Stimulated activated CD4-positive, alpha-beta T cell treated with anti-CD3 and anti-CD28 coated beads, Interleukin-4, amount 100 ng/mL, for 1 hour (primary cell): ENCODE results near the gene DEFB110.

ENCODE experiments used
- DNase-seq: peaks from one replicate; pipeline ENCODE4 v3.0.0-alpha.2; 2020

The DEFB110 gene

DNA sequence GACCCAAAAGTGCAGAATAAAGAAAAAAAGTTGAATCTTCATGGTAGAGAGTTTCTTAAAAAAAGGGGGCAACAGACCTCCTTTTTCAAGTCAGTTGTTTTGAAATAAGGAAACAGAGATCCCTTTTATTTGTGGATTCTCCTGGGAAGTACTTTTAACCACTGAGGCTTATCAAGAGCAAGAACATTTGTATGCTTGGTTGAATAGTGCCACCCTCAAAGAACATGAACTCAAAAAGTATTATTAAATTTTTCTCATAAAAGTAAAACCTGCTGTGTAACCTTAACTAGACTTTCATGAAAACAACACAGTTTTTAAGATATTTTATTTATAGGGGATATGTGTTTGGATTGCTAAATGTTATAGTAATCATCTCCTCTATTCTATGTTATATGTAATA, at the start of gene DEFB110:
TSS of gene DEFB110 (minus strand) at position 101 of the 400 bp plus-strand sequence. CDS start at position 42, 59 bp downstream.
- no peak for DNase-seq

DNA sequence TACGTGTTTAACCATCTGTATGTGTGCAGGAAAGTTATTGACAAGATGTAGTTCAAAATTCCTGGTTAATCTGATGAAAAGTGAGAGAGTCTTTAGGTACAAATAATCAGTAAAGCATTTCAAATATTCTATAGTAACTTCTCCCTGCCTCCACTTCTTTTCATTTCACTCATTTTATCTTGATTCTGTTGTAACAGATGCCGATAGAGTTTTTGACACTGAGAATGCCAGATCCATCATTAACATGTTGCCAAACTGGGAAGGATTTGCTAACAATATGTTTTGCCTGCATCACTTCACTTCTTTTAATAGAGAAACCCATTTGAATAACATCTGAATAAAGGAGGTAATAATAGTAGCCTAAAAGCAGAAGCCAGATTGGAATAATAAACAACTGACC, 48.3 kb upstream of the DEFB110 start:
- no peak for DNase-seq

DNA sequence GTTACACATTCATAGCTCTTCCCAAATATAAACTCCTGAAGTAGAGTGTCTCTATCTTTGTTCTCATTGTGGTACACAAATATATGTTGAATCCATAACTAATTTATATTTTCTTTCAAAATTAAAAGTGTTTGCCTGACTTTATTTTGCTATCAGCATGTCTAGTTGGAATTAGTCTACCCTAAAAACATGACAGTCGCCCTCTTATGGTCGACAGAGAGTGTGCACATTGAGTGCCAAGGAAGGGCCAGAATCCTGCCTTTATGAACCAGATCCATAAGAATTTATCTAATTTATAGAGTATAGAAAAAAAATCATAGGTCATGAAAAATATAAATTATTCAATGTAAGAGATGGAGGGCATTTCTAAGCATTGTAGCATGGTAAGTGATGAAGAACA, 40.3 kb upstream of the DEFB110 start:
- DNase-seq = no peak

DNA sequence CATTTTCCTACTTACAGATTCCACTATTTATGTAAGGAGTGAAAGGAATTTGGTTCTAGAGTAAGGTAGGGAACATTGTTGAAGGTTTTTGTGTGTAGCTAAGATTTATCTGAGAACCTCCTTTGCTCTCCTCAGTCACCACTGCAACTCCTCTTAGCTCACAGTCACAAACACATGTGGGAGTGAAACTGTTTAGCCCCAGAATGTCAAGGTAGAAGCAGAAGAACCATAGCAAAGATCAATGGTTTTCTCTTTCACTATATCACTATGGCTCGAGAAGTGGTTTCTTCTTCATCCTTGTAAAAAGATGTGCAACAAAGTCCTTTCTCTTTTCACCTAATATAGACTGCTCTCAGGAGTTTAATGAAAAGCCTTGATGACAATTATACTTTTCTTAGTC, 34.4 kb upstream of the DEFB110 start:
- DNase-seq = no peak

DNA sequence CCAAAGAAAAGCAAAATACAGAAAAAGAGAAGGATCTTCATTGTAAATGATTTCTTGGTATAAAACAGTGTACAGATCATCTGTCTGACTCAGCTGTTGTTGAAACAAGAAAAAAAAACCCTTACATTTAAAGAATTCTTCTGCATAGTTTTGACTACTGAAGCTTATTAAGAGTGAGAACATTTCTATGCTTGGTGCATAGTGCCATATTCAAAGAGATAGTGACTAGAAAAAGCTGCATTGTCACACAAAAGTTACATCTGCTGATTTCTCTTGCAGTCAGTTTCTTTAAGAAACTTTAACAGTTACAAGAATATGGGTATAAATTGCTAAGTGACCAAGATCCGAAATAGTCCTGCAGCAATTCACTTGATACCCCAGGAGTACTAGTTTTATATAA, 28.0 kb upstream of the DEFB110 start, which contains the start of gene DEFB112:
TSS of gene DEFB112 (minus strand) at position 101 of the 400 bp plus-strand sequence. CDS start at position 41, 60 bp downstream.
- DNase-seq = no peak

DNA sequence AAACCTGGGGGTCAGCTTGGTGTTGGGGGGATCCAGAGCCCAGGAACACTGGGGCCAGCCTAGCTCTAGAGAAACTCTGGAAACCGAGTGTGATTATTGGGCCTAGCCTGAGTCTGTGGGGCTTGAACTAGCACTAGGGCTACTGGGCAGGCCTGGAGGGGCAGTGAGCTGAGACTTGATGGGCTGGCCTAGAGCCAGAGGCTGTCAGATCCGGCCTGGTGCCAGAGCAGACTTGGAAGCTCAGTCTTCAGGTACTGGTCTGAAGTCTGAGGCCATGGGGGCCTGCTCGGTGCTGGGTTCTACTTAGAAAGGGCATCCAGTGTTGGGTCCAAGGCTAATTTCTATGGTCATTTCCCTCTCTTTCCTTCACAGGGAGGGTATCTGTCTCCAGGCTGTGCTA, 25.2 kb upstream of the DEFB110 start:
- DNase-seq = no peak

DNA sequence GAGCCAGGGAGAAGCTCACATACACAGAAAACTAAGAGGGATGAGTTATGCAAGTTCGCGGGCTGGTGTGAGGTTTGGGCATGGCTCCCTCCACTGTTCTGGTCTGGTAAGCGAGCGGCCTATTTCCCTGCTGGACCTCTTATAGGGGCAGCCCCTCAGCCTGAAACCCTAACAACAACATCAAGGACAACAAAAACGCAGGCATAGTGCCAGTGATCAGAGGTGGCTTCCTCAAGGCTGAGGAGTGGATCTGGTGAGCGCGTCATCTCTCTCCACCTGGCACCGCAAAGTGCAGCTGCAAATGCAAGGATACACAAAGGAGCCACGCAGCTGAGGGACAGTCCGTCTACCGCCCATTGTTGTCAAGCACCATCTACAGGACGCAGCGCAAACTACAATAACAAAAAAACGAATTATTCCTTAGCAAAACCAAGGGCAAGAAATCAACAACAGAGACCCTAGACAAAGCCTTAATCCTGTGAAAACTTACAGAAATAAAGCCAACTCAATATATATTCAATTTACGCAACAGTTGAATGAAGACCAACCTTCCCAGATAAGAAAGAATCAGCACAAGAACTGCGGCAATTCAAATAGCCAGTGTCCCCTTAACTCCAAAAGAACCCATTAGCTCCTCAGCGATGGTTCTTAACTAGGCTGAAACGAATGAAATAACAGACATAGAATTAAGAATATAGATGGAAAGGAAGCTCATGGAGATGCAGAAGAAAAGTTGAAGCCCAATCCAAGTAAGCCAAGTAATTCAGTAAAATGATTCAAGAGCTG, 9.2 kb upstream of the DEFB110 start:
- no peak for DNase-seq

DNA sequence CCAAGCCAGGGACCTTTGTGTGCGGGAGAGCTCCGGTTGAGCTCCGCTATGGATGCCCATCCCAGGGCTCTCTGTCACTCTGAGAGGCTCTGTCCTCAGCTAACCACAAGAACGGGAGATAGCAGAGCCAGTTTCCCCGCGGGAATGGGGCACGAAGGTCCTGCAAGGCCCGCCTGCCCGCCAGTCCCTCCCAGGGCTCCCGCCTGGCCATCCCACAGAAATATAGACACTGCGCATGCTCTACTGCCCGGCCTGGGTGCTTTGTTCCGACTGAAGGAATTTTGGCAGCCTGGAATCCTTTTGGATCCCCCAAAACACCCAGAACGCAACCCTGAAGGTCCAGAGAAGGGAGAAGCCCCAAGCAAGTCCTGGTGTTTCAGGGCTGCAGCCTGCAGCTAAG, 8.6 kb upstream of the DEFB110 start:
- no peak for DNase-seq

DNA sequence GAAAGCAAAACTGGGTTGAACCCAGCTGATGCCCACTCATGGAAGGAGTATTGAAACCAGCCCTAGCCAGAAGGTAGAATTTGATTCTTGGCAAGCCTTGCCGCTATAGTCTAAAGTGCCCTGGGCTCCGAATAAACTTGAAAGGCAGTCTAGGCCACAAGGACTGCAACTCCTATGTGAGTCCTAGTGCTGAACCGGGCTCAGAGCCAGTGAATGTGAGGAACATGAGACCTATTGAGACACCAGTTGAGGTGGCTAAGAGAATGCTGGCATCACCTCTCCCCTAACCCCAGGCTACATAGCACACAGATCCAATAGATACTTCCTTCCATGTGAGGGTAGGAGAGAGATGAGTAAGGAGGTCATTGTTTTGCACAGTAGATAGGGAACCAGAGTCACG, 3.5 kb upstream of the DEFB110 start:
- no peak for DNase-seq

DNA sequence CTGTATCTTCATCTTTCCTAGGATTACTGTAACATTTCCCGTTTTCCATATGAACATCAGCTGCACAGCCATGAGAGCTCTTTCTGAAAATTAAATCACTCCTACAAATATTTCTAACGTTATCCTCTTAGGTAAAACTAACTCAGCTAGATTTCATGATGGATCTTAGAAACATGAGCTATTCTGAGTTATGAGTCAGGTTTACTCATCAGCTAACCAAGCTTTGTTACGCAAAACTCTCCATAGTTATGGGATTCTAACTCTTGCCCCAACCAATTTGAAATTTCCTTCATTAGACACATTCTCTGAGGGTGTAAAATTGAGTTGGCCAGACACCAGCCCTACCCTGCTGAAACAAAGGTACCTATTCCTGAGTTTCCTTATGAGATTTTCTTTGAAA, 14.0 kb downstream of the DEFB110 start:
- DNase-seq = no peak

DNA sequence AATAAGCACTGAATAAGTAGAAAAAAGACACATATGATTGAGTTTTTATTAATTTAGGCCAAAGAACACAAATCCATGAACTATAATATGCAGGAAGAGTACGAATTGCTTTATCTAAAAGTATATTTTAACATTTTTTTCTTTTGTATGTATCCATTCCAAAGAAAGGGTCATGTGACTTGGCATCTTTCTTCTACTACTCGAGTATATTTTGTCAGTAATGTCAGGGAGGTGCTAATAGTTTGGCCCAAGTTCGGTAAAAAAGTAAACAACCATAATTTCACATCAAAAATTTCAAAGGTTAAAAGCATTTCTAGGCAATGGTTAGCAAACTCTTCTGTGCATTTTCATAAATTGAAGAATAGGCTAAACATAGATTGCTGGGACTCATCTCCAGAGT, 18.7 kb downstream of the DEFB110 start:
- DNase-seq = no peak

DNA sequence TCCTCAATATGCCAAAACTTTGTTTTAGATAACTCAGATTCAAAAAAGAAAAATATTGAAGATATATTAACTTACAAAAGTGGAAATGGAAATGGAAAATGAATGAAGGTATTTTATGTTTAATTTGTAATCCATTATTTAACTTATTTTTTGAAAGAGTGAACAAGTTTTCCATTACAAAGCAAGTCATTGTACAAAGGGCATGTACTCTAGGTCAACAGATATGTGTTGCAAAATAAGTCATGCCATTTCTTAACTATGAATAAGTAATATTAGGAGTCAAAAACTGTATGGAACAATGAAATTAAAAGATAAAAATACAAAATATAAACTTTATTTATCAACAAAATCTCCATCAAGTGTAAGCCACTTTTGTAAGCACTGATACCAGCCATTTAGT, 26.5 kb downstream of the DEFB110 start:
- no peak for DNase-seq

DNA sequence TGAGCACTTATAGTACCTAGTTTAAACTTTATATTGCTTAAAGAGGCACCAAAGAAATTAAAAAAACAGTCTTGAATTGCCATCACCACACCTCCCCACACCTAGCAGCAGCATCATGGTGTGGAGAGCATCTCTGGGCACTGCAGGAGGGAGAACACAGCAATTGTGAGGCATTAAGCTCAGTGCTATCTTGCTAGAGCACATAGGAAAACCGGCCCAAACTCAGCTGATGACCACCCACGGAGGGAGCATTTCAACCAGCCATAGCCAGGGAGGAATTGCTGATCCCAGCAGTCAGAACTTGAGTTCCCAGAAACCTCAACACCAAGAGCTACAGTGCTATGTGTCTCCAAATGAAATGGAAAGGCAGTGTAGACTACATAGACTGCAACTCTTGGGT, 32.9 kb downstream of the DEFB110 start:
- no peak for DNase-seq

DNA sequence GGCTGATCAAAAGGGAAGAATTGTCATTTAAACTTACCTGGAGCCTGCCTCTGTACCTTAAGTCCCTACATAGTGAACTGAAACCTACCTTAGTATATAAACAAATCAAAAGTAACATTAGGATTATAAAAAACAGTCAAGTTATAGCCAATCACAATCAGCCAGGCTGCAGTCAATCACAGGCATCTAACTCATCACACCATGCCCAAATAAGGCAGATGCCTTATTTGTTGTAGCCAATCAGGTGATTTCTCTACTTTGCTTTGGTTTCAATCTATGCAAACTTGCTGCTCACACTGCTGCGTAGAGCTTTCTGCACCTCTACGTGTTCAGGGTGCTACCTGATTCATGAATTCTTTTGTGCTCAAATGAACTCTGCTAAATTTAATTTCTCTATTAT, 34.0 kb downstream of the DEFB110 start:
- no peak for DNase-seq

DNA sequence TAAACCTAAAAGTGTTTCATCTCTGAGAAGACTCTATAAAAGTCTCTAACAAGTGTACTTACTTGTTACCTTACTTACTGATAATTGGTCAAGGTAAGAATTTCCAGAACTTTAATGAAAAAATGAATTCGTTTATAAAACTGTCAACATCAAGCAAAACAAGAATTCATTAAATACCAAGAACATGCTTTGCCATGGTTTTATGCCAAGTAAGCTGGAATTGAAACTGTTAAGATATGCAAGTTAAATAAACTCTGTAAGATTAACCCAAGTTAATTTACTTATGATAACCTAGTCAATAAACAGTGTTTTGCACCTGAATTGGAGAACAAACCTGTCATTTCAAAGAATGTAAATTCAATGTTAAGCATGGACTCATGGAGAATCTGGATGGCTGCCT, 35.2 kb downstream of the DEFB110 start:
- no peak for DNase-seq

DNA sequence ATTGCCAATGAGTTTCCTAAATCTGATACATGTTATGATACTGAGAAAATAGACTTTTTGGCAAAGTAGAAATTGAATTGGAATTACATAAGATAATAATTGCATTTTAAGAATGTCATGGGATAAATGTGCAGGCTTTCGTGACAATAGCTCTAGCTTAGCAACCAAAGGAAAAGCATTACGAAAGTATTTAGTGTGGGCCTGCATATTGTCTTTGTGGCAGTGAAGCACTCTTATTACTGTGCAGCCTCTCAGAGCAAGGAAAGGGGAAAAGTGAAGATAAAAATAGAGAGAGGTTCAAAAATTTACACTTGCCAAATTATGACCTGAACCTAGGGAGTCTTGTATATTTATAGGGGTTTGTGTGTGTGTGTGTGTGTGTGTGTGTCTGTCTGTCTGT, 39.7 kb downstream of the DEFB110 start:
- DNase-seq = no peak

DNA sequence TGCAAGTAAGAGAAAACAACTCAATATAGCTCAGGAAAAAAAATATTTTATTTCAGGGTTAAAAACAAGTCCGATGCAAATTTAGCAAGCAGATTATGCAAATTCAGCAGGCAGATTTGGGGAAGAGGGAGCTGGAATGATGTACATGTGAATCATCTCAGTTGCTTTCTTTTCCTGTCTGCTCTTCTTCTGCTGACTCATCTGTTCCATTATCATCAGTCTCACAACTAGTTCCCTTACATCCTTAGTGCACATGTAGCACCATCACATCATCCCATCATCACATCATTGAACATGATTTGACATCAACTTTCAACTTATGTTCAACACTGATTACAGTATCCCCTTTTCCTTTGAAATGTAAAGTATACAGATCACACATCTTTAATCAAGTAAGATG, 40.9 kb downstream of the DEFB110 start:
- no peak for DNase-seq

DNA sequence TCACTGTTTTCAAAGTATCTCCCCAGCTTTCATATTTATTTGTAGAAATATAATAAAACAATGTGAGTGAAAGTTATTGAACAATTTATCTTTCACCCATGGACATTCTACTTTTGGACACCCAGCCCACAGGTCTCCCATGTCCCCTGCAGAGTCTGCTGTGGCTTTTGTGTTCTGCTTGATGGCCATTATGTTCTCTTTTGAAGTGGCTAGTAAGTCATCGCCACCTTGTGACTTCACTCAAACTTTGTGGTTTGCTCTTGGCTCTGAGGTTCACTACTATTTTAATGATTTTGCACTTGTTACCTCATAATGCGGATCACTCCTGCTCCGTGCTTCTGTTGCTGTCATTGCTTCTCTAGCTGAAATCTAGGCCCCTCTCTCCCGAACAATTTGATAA, 42.2 kb downstream of the DEFB110 start:
- DNase-seq = no peak

DNA sequence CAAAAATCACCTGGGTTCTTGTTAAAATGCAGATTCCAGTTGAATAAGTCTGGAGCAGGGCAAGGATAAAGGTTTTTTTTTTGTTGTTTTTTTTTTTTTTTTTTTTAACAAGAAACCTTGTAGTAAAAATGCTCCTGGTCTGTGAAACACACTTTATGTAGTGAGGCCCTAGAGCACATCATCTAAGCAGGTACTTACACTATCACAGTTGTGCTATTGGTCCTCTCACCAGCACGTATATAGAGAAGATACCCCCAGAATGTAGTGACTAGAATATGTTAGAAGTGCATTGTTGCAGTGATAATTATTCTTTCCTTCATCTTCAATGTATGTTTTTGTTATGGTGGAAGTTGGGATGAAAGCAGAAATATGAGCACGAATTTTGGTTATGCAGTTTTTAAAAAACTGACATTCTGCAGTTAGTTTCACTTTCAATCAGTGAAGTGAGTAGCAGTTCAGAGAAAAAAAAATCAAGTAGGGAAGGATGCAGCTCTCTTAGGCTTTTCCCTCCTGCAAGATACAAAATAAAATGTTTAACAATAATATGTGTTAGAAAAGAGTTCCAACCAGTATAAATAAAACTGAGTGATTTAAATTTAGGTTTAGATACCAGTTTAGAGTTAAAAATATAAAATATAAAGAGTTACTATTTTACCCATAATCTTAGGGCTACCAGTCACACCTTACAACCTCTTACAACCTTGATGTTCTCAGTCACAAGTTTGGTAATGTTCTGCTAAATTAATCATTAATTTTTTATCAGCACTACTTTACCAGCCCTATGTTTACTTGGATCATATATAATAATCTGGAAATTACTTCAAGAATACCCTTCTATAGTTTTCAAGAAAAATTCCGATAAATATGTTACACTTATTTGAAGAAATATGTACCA, 43.2 kb downstream of the DEFB110 start:
- DNase-seq = no peak

DNA sequence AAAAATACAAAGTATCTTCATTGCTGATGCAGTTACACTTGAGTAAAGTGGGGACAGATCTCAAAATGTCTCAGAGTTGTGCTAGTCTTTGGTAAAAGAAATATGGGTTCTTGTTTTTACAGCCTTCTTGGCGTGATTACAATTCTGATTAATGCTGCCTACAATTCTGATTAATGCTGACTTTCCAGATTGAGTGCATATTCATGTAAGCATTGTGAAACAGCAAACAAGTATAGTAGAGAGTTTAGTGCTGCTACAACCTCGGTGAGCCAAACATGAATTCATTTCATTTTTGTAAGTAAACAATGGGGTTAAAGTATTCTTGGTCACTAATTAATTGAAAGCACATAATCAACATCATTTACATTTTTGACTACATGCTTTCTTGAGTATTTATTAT, 52.2 kb downstream of the DEFB110 start, which contains the start of gene DEFB113:
TSS of gene DEFB113 (minus strand) at position 21 of the 400 bp plus-strand sequence. CDS start at position 21, 0 bp downstream.
- no peak for DNase-seq
